Neuronal stem cell (in vitro differentiated cells): ENCODE results near the gene XPO6.

ENCODE experiments used
- DNase-seq: peaks from one replicate; pipeline ENCODE4 v3.0.0-alpha.2; 2013; ENCODE audit warnings: low spot score
- H2AFZ ChIP-seq: one replicate; pipeline ENCODE4 v1.6.1; 2013; ENCODE audit warnings: mild to moderate bottlenecking, low read length, inconsistent platforms
- H2AK5ac ChIP-seq: 2 replicates; pipeline ENCODE4 v1.6.1; 2013; ENCODE audit warnings: low read depth, mild to moderate bottlenecking, inconsistent platforms, low read length, moderate library complexity, mixed read lengths
- H2BK120ac ChIP-seq: 2 replicates; pipeline ENCODE4 v1.6.1; 2013; ENCODE audit warnings: low read depth, mild to moderate bottlenecking, inconsistent platforms, low read length, moderate library complexity, mixed read lengths
- H2BK12ac ChIP-seq: one replicate; pipeline ENCODE4 v1.6.1; 2013; ENCODE audit warnings: low read length, inconsistent platforms
- H2BK15ac ChIP-seq: 2 replicates; pipeline ENCODE4 v1.6.1; 2013; ENCODE audit warnings: mild to moderate bottlenecking, low read length, inconsistent platforms, mixed read lengths
- H2BK5ac ChIP-seq: one replicate; pipeline ENCODE4 v1.6.1; 2013; ENCODE audit warnings: inconsistent platforms, mild to moderate bottlenecking, low read length, moderate library complexity
- H3K14ac ChIP-seq: one replicate; pipeline ENCODE4 v1.6.1; 2013; ENCODE audit warnings: low read length, inconsistent platforms
- H3K18ac ChIP-seq: 2 replicates; pipeline ENCODE4 v1.6.1; 2013; ENCODE audit warnings: low read length, inconsistent platforms
- H3K23ac ChIP-seq: 2 replicates; pipeline ENCODE4 v1.6.1; 2013; ENCODE audit warnings: low read depth, mild to moderate bottlenecking, mixed read lengths, low read length, inconsistent platforms; ENCODE audit not compliant: poor library complexity
- H3K27ac ChIP-seq: replicated peaks from 3 replicates; pipeline ENCODE4 v1.5.1; 2013; ENCODE audit warnings: low read length, inconsistent platforms
- H3K27me3 ChIP-seq, 3 experiments: 2 replicates each; pipeline ENCODE4 v1.6.1; 2013; ENCODE audit warnings: low read length in 3 of 3, mild to moderate bottlenecking in 2 of 3, inconsistent platforms in 1 of 3, low read depth in 1 of 3, mixed read lengths in 1 of 3, moderate library complexity in 1 of 3; ENCODE audit not compliant: control insufficient read depth in 3 of 3, insufficient read depth in 3 of 3
- H3K36me3 ChIP-seq, 2 donors: replicated peaks in 1 of 2; 2 replicates each; pipeline ENCODE4 v1.6.1; 2013; ENCODE audit warnings: low read length in 2 of 2; ENCODE audit not compliant: control insufficient read depth in 2 of 2, insufficient read depth in 2 of 2
- H3K4ac ChIP-seq: 2 replicates; pipeline ENCODE4 v1.6.1; 2013; ENCODE audit warnings: inconsistent platforms, mild to moderate bottlenecking, low read length, moderate library complexity
- H3K4me1 ChIP-seq, 2 donors: 1 replicate in 1 of 2; 2 replicates in 1 of 2; pipeline ENCODE4 v1.6.1; 2013; ENCODE audit warnings: low read length in 2 of 2, low read depth in 1 of 2; ENCODE audit not compliant: control insufficient read depth in 2 of 2, insufficient read depth in 1 of 2
- H3K4me2 ChIP-seq: one replicate; pipeline ENCODE4 v1.6.1; 2013; ENCODE audit warnings: mild to moderate bottlenecking, low read length, inconsistent platforms; ENCODE audit not compliant: insufficient read depth, poor library complexity, severe bottlenecking
- H3K4me3 ChIP-seq, 2 donors: 2 replicates each; pipeline ENCODE4 v1.5.1; 2013; ENCODE audit warnings: low read length in 2 of 2, mild to moderate bottlenecking in 2 of 2, inconsistent platforms in 1 of 2, moderate library complexity in 1 of 2
- H3K79me1 ChIP-seq: one replicate; pipeline ENCODE4 v1.6.1; 2013; ENCODE audit warnings: low read depth, mild to moderate bottlenecking, inconsistent platforms, low read length, moderate library complexity
- H3K9ac ChIP-seq: one replicate; pipeline ENCODE4 v1.6.1; 2013; ENCODE audit warnings: mild to moderate bottlenecking, low read depth, low read length, inconsistent platforms; ENCODE audit not compliant: poor library complexity
- H3K9me3 ChIP-seq, 2 donors: replicated peaks in 1 of 2; 2 replicates each; pipeline versions ENCODE3 to v1.6.1; 2013; ENCODE audit warnings: low read length in 2 of 2, mild to moderate bottlenecking in 2 of 2, inconsistent platforms in 1 of 2, low read depth in 1 of 2, mixed read lengths in 1 of 2, moderate library complexity in 1 of 2; ENCODE audit not compliant: control insufficient read depth in 2 of 2, insufficient read depth in 1 of 2
- H4K8ac ChIP-seq: one replicate; pipeline ENCODE4 v1.6.1; 2013; ENCODE audit warnings: low read depth, mild to moderate bottlenecking, inconsistent platforms, low read length, moderate library complexity
- H4K91ac ChIP-seq: one replicate; pipeline ENCODE4 v1.6.1; 2013; ENCODE audit warnings: low read length, low read depth, mild to moderate bottlenecking, inconsistent platforms; ENCODE audit not compliant: poor library complexity
- WGBS, 2 donors: extraction: QIAGEN DNeasy Blood & Tissue Kit; methylation state at CpG; one replicate each; pipeline ENCODE4 v1.1.7; 2013; ENCODE audit warnings: missing lambda C conversion rate in 2 of 2, mixed read lengths in 1 of 2; ENCODE audit not compliant: insufficient read length in 2 of 2, insufficient replicate concordance in 1 of 2; ENCODE audit errors: extremely low coverage in 2 of 2; 5-methylcytosine and 5-hydroxymethylcytosine counted together

XPO6 gene

GRCh38 chr16:28126684-28127620, 84.8 kb downstream of the XPO6 start:
- Histone ChIP-seq H3K4me1 (peaks cover 0 to 8% of the 10 kb centered on the region in 2 donors), H2BK15ac (no peak overlapping the region), H2AK5ac (no peak overlapping the region), H3K23ac (no peak overlapping the region), H3K27me3 (no peaks in the 10 kb centered on the region), H3K79me1 (peaks cover 3% of the 10 kb centered on the region), H3K4ac (no peak overlapping the region), H3K4me2 (no peak overlapping the region), H3K9me3 (no peaks in the 10 kb centered on the region), H2BK5ac (no peak overlapping the region), H2BK12ac (no peak overlapping the region), H3K14ac (no peak overlapping the region), H4K8ac (no peak overlapping the region), H3K18ac (no peak overlapping the region), H3K27ac (no peak overlapping the region), H4K91ac (no peak overlapping the region), H2BK120ac (no peak overlapping the region), H2AFZ (no peak overlapping the region), H3K4me3 (no peak overlapping the region), H3K36me3 (peaks cover 30 to 98% of the 10 kb centered on the region in 2 donors), H3K9ac (no peak overlapping the region)
- no peak for DNase-seq
- no CpG with 5 or more reads among the region's 14 CpGs for whole genome bisulfite sequencing, 2 donors

- no peak overlapping the region for H2BK120ac ChIP-seq
- H3K4me1 ChIP-seq, result peaks cover 0 to 6% of the 10 kb centered on the region in 2 donors
- no peak overlapping the region for H3K23ac ChIP-seq
- H2BK15ac ChIP-seq, result no peak overlapping the region
- H2AFZ ChIP-seq, result no peak overlapping the region
- no peak overlapping the region for H2BK12ac ChIP-seq
- H3K27ac ChIP-seq, result no peak overlapping the region
- H3K36me3 ChIP-seq, result peaks cover 32 to 98% of the 10 kb centered on the region in 2 donors
- no peak overlapping the region for H3K4me2 ChIP-seq
- WGBS, 2 donors, result no CpG with 5 or more reads among the region's 16 CpGs
- no peak overlapping the region for H4K91ac ChIP-seq
- H3K9ac ChIP-seq, result no peak overlapping the region
- H3K14ac ChIP-seq, result no peak overlapping the region
- H3K9me3 ChIP-seq, result no peaks in the 10 kb centered on the region
- peaks cover 3% of the 10 kb centered on the region for H3K79me1 ChIP-seq
- no peak overlapping the region for H3K4ac ChIP-seq
- H3K27me3 ChIP-seq, result no peaks in the 10 kb centered on the region
- H3K18ac ChIP-seq, result no peak overlapping the region
- H3K4me3 ChIP-seq, result no peak overlapping the region
- no peak overlapping the region for H2AK5ac ChIP-seq
- peak overlapping the region; percentile 56 for H2BK5ac ChIP-seq
- no peak overlapping the region for H4K8ac ChIP-seq
- DNase-seq, result no peak
These were observed 86.2 kb downstream of the XPO6 start for GRCh38 chr16:28125592-28125991.

- Histone ChIP-seq H2AK5ac (no peak overlapping the region), H3K79me1 (no peaks in the 10 kb centered on the region), H3K27ac (no peak overlapping the region), H3K4me1 (peaks cover 0 to 3% of the 10 kb centered on the region in 2 donors), H3K4me2 (no peak overlapping the region), H2AFZ (no peak overlapping the region), H3K4ac (no peak overlapping the region), H3K27me3 (no peaks in the 10 kb centered on the region), H3K4me3 (no peak overlapping the region), H3K14ac (no peak overlapping the region), H3K18ac (no peak overlapping the region), H2BK5ac (no peak overlapping the region), H3K36me3 (peaks cover 28 to 98% of the 10 kb centered on the region in 2 donors), H3K23ac (no peak overlapping the region), H2BK12ac (no peak overlapping the region), H2BK15ac (no peak overlapping the region), H3K9me3 (no peaks in the 10 kb centered on the region), H3K9ac (no peak overlapping the region), H4K8ac (no peak overlapping the region), H2BK120ac (no peak overlapping the region), H4K91ac (no peak overlapping the region)
- no peak for DNase-seq
- no CpG with 5 or more reads among the region's 2 CpGs for WGBS, 2 donors
These were observed 90.2 kb downstream of the XPO6 start for GRCh38 chr16:28121527-28121926.

GRCh38 chr16:28120754-28121153, 91.0 kb downstream of the XPO6 start:
- Histone ChIP-seq H3K36me3 (peaks cover 24 to 98% of the 10 kb centered on the region in 2 donors), H3K4me3 (no peak overlapping the region), H3K4ac (no peak overlapping the region), H3K27ac (no peak overlapping the region), H3K79me1 (no peaks in the 10 kb centered on the region), H3K27me3 (no peaks in the 10 kb centered on the region), H3K9me3 (no peaks in the 10 kb centered on the region), H3K4me2 (no peak overlapping the region), H2BK15ac (no peak overlapping the region), H4K8ac (no peak overlapping the region), H2AFZ (no peak overlapping the region), H3K23ac (no peak overlapping the region), H2AK5ac (no peak overlapping the region), H3K9ac (no peak overlapping the region), H3K18ac (no peak overlapping the region), H4K91ac (no peak overlapping the region), H2BK5ac (no peak overlapping the region), H3K14ac (no peak overlapping the region), H2BK12ac (no peak overlapping the region), H3K4me1 (peaks cover 0 to 3% of the 10 kb centered on the region in 2 donors), H2BK120ac (no peak overlapping the region)
- no CpG with 5 or more reads among the region's 3 CpGs for WGBS, 2 donors
- no peak for DNase-seq
